ENCODE measurements around the gene KDF1.
"Not testable (repeated sequence)": the region's sequence is repeated elsewhere in the genome, so short reads cannot be mapped to it uniquely, and the experiment has no call there.

The KDF1 gene

DNA sequence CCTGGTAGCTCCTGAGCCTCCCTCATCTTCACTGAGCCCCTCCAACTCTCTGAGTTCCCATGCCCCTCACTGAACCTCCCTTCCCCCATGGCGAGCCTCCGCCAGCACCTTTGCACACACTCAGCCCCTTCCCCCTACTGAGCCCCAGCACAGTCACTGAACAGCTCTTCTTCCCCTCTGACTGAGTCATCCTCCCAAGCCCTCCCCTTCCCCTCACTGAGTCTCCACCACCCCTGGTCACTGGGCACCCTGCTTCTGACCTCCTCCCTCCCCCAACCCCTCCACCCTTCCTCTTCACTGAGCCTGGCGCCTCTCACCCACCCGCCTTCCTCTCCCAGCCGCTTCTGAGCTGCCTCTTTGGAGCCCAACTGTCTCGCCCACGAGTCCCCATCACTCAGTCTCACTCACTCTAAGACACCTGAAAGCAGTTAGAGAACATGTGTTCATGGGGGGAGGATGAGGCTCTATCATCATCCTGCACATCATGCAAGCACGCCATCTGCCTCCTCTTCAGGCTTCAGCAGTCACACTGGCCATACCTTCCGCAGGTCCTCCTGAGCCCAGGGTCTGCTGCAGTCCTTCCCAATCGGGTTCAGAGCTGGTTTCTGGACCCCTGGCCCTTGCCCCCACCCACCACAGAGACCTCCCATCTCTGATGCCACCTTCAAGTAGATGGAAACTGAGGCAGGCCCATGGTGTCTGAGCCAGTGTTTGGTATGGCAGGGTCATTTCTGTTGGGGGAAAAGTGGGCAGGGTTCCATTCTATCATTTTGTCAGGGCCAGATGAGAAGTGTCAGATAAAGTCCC is 31.2 kb upstream of the KDF1 start:
- Histone ChIP-seq H3K9me2 (replicated peaks; ENCODE audit: low read depth, low read length) (no peaks in the 10 kb centered on the region), H3K4me1 (ENCODE audit: insufficient read depth, low read length, poor library complexity, severe bottlenecking) (peaks cover 15% of the 10 kb centered on the region), H2AFZ (ENCODE audit: low read length) (peak overlapping the region; percentile 61; the same call in 1 of the 2 replicates), H3K4me3 (ENCODE audit: low read length, poor library complexity, severe bottlenecking) (peak overlapping the region; percentile 25), H4K20me1 (ENCODE audit: insufficient read depth, low read length, poor library complexity, severe bottlenecking) (no peaks in the 10 kb centered on the region), H3K36me3 (ENCODE audit: insufficient read depth, low read length) (no peaks in the 10 kb centered on the region), H3K79me2 (ENCODE audit: insufficient read depth, low read length) (no peaks in the 10 kb centered on the region), H3K27me3 (ENCODE audit: insufficient read depth, low read length, poor library complexity, severe bottlenecking) (no peaks in the 10 kb centered on the region), H3F3A (ENCODE audit: low read depth) (no peaks in the 10 kb centered on the region), H3K9me3 (ENCODE audit: insufficient read depth, low read depth, low read length) (no peaks in the 10 kb centered on the region), H3K9ac (ENCODE audit: low read depth, low read length, poor library complexity, severe bottlenecking) (peak overlapping the region; percentile 40), H3K4me2 (ENCODE audit: low read depth, low read length, poor library complexity, severe bottlenecking) (peak overlapping the region; percentile 57)
- TF ChIP-seq CTCF (conservative IDR thresholded peaks at IDR 0.05; ENCODE audit: low read length) (no peak), EZH2phosphoT487 (IDR thresholded peaks at IDR 0.05; ENCODE audit: borderline replicate concordance) (no peak)

- H3K4me3 ChIP-seq (ENCODE audit: low read length, poor library complexity, severe bottlenecking); H2AFZ ChIP-seq (ENCODE audit: low read length); H3K9ac ChIP-seq (ENCODE audit: low read depth, low read length, poor library complexity, severe bottlenecking); H3K9me3 ChIP-seq (ENCODE audit: insufficient read depth, low read depth, low read length); H3K4me2 ChIP-seq (ENCODE audit: low read depth, low read length, poor library complexity, severe bottlenecking); H3K79me2 ChIP-seq (ENCODE audit: insufficient read depth, low read length); H4K20me1 ChIP-seq (ENCODE audit: insufficient read depth, low read length, poor library complexity, severe bottlenecking); H3F3A ChIP-seq (ENCODE audit: low read depth); H3K27me3 ChIP-seq (ENCODE audit: insufficient read depth, low read length, poor library complexity, severe bottlenecking); H3K9me2 ChIP-seq (replicated peaks; ENCODE audit: low read depth, low read length); H3K36me3 ChIP-seq (ENCODE audit: insufficient read depth, low read length): not testable (repeated sequence)
- peaks cover 15% of the 10 kb centered on the region for H3K4me1 ChIP-seq (ENCODE audit: insufficient read depth, low read length, poor library complexity, severe bottlenecking)
Observed at GRCh38 chr1:26989403-26990109, 29.3 kb upstream of the KDF1 start.

DNA sequence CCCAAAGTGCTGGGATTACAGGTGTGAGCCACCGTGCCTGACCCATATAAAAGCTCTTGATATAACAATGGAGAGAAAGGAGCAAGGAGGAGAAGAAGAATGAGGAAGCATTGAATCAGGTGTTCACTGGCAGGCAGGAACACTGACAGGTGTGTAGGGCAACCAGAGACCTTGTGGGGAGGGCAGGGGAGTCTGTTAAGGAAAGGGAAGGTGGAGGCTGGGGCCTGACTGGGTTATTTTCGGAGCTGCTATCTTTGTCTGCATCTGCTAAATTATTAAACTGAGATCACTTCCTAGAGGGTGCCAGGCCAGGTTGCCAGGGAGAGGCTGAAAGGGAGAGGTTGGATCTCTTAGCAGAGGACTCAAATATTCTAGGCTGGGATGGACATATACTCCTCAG is 26.4 kb upstream of the KDF1 start:
- H3F3A ChIP-seq (ENCODE audit: low read depth): no peaks in the 10 kb centered on the region
- no peaks in the 10 kb centered on the region for H3K79me2 ChIP-seq (ENCODE audit: insufficient read depth, low read length)
- H3K4me3 ChIP-seq (ENCODE audit: low read length, poor library complexity, severe bottlenecking): no peak overlapping the region

More for the DNA sequence above, 26.4 kb upstream of the KDF1 start:
- Histone ChIP-seq H3K27me3 (ENCODE audit: insufficient read depth, low read length, poor library complexity, severe bottlenecking) (no peaks in the 10 kb centered on the region), H3K4me2 (ENCODE audit: low read depth, low read length, poor library complexity, severe bottlenecking) (no peak overlapping the region), H3K4me1 (ENCODE audit: insufficient read depth, low read length, poor library complexity, severe bottlenecking) (peaks cover 11% of the 10 kb centered on the region), H3K9me3 (ENCODE audit: insufficient read depth, low read depth, low read length) (no peaks in the 10 kb centered on the region), H3K9ac (ENCODE audit: low read depth, low read length, poor library complexity, severe bottlenecking) (no peak overlapping the region), H3K9me2 (replicated peaks; ENCODE audit: low read depth, low read length) (no peaks in the 10 kb centered on the region), H2AFZ (ENCODE audit: low read length) (no peak overlapping the region), H4K20me1 (ENCODE audit: insufficient read depth, low read length, poor library complexity, severe bottlenecking) (no peaks in the 10 kb centered on the region), H3K36me3 (ENCODE audit: insufficient read depth, low read length) (no peaks in the 10 kb centered on the region)
- TF ChIP-seq CTCF (conservative IDR thresholded peaks at IDR 0.05; ENCODE audit: low read length): no peak

Data from Loucy (cell line).